Placental epithelial cell (primary cell): ENCODE results near the gene AGER. TPM values are rescaled to one million over a fixed set of nuclear protein-coding genes. Genes with fewer than 3 reads are reported as not detected.

ENCODE experiments used
- small RNA-seq: library from RNA; depleted of rRNA; stranded (forward); fragments of <200 nt; gene quantifications from one replicate; pipeline ENCODE3, GENCODE V24; 2012
- total RNA-seq: library from RNA; depleted of rRNA; stranded (reverse); fragments of >200 nt; gene quantifications from 2 replicates; pipeline ENCODE4 v1.2.3, GENCODE V29; 2012

The AGER gene
- 5.7 and 5.9 TPM in 2 replicates for total RNA-seq

GRCh38 chr6:32184084-32184640 is at the start of gene AGER:
TSS of gene AGER (minus strand) at chr6:32184253. CDS start at chr6:32184222, 31 bp downstream.

DNA sequence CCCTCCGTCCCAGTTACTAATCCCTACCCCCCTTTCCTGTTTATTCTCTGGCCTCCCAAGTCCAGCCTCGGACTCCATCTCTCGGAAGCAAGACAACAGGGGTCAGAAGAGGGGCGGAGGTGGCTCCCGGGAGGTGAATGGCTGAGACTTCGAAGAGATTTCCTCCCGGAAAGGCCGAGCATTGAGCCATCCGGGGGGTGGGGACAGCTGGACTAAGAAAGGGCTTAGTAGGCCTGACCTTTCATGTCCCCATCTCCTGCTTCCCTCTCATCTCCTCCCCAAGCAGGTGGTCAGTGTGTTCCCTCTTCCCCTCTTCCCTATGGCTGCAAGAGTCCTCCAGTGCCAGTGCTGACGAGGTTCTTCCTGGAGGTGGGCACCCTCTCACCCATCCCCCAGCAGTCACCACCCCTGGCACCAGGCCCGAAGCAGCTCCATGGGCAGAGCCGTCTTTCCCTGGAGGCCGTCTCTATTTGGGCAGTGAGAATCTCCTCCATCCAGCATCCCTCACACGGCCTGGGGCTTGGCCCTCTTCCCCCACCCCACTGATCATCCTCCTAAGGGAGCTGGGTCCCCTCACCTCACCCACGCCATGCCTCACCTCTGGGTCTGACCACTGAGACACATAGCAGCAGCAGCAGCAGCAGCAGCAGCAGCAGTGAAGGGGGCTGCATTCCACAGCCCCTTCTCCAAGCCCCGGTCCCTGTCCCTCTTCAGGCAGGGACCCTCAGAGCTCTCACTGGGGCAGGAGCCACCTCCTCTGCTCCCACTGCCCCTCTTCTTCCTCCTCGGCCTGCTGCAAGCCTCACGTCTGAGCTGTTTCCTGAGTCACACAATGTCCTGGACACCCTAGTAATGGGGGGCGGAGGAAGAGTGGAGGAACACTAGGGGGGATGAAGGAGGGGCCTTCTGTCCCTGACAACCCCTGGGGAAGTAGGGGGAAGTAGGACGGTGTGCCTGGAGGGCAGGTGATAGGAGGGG is 39.5 kb upstream of the AGER start, which contains the start of gene NOTCH4:
NOTCH4 (minus strand) TSS at position 810 of the 978 bp plus-strand sequence; CDS start at position 671, 139 bp downstream.

GRCh38 chr6:32192608-32193039 is 8.6 kb upstream of the AGER start, which contains the start of gene GPSM3:
TSS of gene GPSM3 (minus strand) at chr6:32192643. CDS start at chr6:32192513, 130 bp downstream.

DNA sequence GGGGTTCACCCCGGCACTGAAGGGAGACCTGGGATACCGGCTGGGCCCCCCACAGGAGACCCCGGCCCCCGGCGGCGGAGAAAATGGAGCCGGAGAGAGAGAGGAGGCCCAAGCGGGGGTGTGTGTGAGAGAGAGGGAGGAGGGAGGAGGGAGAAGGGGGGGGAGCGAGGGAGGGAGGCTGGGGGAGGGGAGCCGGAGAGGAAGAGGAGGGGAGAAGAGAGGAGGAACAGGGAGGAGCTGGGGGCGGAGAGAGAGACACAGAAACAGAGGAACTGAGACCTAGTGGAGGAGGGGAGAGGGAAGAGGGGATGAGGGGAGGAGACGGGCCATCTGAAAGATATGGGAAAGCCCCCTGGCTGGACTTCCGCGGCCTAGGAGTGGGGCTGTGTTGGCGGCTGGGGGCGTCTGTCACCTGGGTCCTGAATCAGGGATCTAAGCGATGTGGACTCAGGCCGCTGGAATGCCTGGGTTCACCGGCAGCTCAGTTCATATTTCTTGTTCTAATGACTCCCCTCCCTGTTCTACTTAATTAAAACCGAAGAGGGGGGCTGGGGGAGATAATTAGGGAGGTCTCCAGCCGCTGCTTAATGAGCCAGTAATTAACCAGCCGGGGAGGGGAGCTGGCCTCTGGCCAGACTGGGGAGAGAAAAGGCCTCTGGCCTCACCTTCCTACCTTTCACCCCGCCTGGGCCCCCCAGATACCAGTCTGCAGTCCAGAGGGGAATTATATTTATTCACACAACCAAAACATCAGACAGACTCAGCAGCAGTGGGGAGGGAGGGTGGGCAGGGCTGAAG is 6.2 kb upstream of the AGER start, which contains the start of gene PBX2:
PBX2 (minus strand) TSS at position 149 of the 798 bp plus-strand sequence. CDS start 287 bp downstream, outside the sequence.

GRCh38 chr6:32177788-32178546 is 6.1 kb downstream of the AGER start, which contains the start of gene RNF5:
TSS of gene RNF5 (plus strand) at chr6:32178405. CDS start at chr6:32178512, 107 bp downstream.

GRCh38 chr6:32175711-32176475 is 8.2 kb downstream of the AGER start, which contains the start of gene AGPAT1:
TSS of gene AGPAT1 (minus strand) at chr6:32176084. CDS start at chr6:32171496, 4,588 bp downstream.

GRCh38 chr6:32164295-32164694 is 19.8 kb downstream of the AGER start, which contains the start of gene EGFL8:
TSS of gene EGFL8 (plus strand) at chr6:32164595. CDS start at chr6:32166166, 1,571 bp downstream.

DNA sequence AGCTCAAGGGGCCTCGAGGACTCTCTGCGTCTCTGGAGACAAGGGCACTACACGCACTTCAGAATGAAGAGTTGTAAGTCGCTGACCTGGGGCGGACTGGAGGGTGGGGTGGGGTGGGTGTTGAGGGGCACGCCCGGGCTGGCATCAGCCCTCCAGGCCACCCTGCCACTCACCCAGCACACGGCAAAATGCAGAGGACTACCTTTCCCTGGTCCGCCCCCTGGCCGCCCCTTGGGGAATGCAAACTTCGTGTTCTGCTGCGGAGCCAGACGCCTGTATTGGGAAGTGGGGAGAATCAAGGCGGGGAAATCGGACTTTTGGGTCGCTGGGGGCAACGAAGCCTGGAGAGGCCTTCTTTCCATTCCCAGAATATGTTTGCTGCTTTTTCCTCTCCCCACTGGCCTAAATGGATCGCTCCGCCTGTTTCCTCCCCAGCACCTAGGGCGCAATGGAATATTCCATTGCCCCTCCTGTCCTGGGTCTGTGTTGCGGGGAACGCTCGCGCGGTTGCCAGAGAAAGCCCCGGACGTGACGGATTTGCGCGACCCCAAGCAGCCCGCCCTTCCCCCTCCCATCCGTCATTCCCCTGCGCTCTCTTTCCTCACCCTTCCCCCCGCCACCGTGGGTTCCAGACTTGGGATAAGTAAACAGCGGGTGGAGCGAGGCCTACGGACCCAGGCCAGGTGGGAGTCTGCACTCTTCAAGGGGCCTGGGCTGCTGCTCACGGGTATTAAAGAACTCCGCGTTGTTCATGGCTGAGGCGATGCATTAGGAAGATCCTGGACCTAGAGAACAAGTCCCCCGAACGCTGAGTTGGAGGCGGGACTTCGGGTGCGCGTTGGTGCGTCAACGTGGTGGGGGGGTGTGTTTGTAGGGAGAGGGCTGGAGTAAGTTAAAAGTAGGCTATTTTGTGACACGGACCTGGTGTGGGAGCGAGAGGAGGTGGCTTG is 30.2 kb downstream of the AGER start, which contains the start of gene PPT2:
PPT2 (plus strand) TSS at position 578 of the 950 bp plus-strand sequence. CDS start 454 bp downstream, outside the sequence.

DNA sequence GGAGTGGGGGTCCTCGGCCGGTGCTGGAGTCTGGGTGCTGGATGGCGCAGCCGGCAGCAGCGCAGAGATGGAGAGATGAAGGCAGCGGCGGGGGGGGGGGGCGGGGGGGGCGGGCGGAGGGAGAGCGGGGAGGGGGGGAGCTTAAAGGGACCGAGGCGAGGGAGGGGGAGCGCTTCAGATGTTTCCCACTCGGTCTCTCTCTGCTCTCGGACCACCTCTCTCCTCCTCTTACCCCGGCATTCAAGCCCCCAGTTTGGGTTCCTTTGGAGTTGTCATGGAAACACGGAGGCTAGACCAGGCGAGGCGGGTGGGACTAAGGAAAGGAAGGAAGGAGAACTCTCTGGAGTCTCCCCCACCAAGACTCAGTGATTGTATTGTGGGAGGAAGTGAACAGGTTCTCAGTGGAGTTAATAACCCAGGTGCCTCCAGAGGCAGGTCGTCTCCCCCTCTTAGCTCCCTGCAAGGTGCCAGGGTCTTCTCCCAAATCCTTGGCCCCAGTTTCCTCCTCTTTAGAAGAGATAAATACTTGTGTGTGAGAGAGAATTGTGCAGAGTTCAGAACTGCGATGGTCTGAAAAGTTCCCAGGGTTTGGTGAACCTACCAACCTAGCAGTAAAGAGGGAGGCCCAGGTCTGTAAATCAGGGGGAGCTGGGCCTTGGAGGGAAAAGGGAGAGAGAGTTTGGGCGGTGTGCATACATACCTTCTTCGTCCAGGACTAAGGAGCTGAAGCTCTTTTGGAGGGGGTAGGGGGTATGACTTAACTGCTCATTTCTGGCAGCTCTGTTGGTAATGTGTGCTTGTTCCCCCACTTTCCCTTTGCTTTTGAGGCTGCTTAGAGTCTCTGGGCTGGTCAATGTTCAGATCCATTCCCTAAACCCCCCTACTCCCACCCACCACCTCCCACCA is 31.9 kb downstream of the AGER start, which contains the start of gene PRRT1:
PRRT1 (minus strand) TSS at position 77 of the 906 bp plus-strand sequence. CDS start 112 bp downstream, outside the sequence.

Small RNAs within 50 kb of the gene (small RNA-seq; reads per million reads assigned to genes)
- gene AL662884.1 (not detected), gene MIR6833 (not detected)

Other genes with a start within 250 kb of the AGER start
- gene CFB, start 238.2 kb downstream of the AGER start, total RNA-seq: 0.39 TPM in 1 of 2 replicates, not detected in the other
- 82.8 and 105 TPM in 2 replicates for gene NELFE, start 225.3 kb downstream of the AGER start, total RNA-seq
- gene SKIC2, start 225.1 kb downstream of the AGER start, total RNA-seq: 63.2 and 74.0 TPM in 2 replicates
- gene DXO, start 212.1 kb downstream of the AGER start, total RNA-seq: 23.9 and 28.6 TPM in 2 replicates
- gene C4A, start 202.2 kb downstream of the AGER start, total RNA-seq: 2.2 and 6.3 TPM in 2 replicates
- gene C4B, start 169.5 kb downstream of the AGER start, total RNA-seq: 4.2 and 6.3 TPM in 2 replicates
- gene CYP21A2, start 145.8 kb downstream of the AGER start, total RNA-seq: 0.22 TPM in 1 of 2 replicates, not detected in the other
- gene TNXB, start 74.9 kb downstream of the AGER start, total RNA-seq: 168 and 255 TPM in 2 replicates
- 26.0 and 36.9 TPM in 2 replicates for gene ATF6B, start 56.0 kb downstream of the AGER start, total RNA-seq
- 9.8 and 12.9 TPM in 2 replicates for gene FKBPL, start 54.0 kb downstream of the AGER start, total RNA-seq
- 0.11 and 0.79 TPM in 2 replicates for gene PRRT1, start 32.3 kb downstream of the AGER start, total RNA-seq
- gene PPT2, start 30.1 kb downstream of the AGER start, total RNA-seq: 59.3 and 66.9 TPM in 2 replicates
- gene EGFL8, start 19.7 kb downstream of the AGER start, total RNA-seq: 4.3 and 5.1 TPM in 2 replicates
- 34.9 and 59.9 TPM in 2 replicates for gene AGPAT1, start 8.2 kb downstream of the AGER start, total RNA-seq
- 24.7 and 55.9 TPM in 2 replicates for gene RNF5, start 5.8 kb downstream of the AGER start, total RNA-seq
- gene PBX2, start 5.9 kb upstream of the AGER start, total RNA-seq: 59.1 and 89.9 TPM in 2 replicates
- gene GPSM3, start 8.4 kb upstream of the AGER start, total RNA-seq: 0.79 and 2.2 TPM in 2 replicates
- gene NOTCH4, start 39.8 kb upstream of the AGER start, total RNA-seq: 0.98 and 3.5 TPM in 2 replicates
- not detected in 2 replicates for gene TSBP1, start 187.7 kb upstream of the AGER start, total RNA-seq
- gene BTNL2, start 222.9 kb upstream of the AGER start, total RNA-seq: not detected in 2 replicates